ENCODE data around the gene SLC4A4.

The SLC4A4 gene

GRCh38 chr4:71338846-71339593, at the start of gene SLC4A4:
Gene SLC4A4 (plus strand): TSS chr4:71339020.
- Histone ChIP-seq H3K9ac (ENCODE audit: low read depth in 1 of 2, low read length in 2 of 2) (no peak within 1 kb of the TSS), H3K4me3 (ENCODE audit: low read depth in 1 of 2, low read length in 2 of 2) (no peak within 1 kb of the TSS), H3K27ac (ENCODE audit: low read depth, low read length) (peak within 1 kb of the TSS; percentile 50), H3K27me3 (ENCODE audit: control insufficient read depth in 1 of 2, insufficient read depth in 2 of 2, low read length in 2 of 2) (no peaks in the 10 kb centered on the region), H3K4me1 (ENCODE audit: control insufficient read depth in 1 of 2, insufficient read depth in 2 of 2, low read length in 2 of 2) (peaks cover 4 to 6% of the 10 kb centered on the region in 2 donors), H3K9me3 (ENCODE audit: control insufficient read depth in 1 of 2, low read length in 2 of 2) (no peaks in the 10 kb centered on the region), H3K36me3 (ENCODE audit: control insufficient read depth in 1 of 2, insufficient read depth in 2 of 2, low read length in 2 of 2) (peaks cover 0 to 7% of the 10 kb centered on the region in 2 donors)

DNA sequence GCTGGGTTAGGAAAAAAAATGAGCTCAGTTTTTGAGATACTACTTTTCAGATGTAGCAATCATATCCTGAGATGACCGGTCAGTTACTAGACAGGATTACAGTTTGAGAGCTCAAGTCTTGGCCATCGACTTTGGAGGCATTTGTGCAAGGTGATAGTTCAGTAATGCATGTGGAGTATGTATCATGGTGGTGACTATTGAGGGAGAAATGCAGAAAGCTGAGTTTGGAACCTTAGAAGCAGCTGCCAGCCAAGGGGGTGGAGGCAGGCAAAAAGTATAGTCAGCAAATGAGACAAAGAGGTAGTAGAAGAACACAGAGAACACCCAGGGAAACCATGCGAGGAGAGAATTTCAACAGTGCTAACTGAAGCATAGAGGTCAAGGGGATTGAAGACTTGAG, 48.7 kb upstream of the SLC4A4 start:
- Histone ChIP-seq H3K4me3 (ENCODE audit: low read depth in 1 of 2, low read length in 2 of 2) (no peak overlapping the region), H3K36me3 (ENCODE audit: control insufficient read depth in 1 of 2, insufficient read depth in 2 of 2, low read length in 2 of 2) (no peaks in the 10 kb centered on the region), H3K9ac (ENCODE audit: low read depth in 1 of 2, low read length in 2 of 2) (no peak overlapping the region), H3K27ac (ENCODE audit: low read depth, low read length) (no peak overlapping the region), H3K9me3 (ENCODE audit: control insufficient read depth in 1 of 2, low read length in 2 of 2) (no peaks in the 10 kb centered on the region), H3K4me1 (ENCODE audit: control insufficient read depth in 1 of 2, insufficient read depth in 2 of 2, low read length in 2 of 2) (peaks cover 6 to 24% of the 10 kb centered on the region in 2 donors), H3K27me3 (ENCODE audit: control insufficient read depth in 1 of 2, insufficient read depth in 2 of 2, low read length in 2 of 2) (no peaks in the 10 kb centered on the region)

GRCh38 chr4:71290476-71290875, 48.3 kb upstream of the SLC4A4 start:
- Histone ChIP-seq H3K9ac (ENCODE audit: low read depth in 1 of 2, low read length in 2 of 2) (no peak overlapping the region), H3K27me3 (ENCODE audit: control insufficient read depth in 1 of 2, insufficient read depth in 2 of 2, low read length in 2 of 2) (no peaks in the 10 kb centered on the region), H3K4me3 (ENCODE audit: low read depth in 1 of 2, low read length in 2 of 2) (no peak overlapping the region), H3K27ac (ENCODE audit: low read depth, low read length) (no peak overlapping the region), H3K36me3 (ENCODE audit: control insufficient read depth in 1 of 2, insufficient read depth in 2 of 2, low read length in 2 of 2) (no peaks in the 10 kb centered on the region), H3K4me1 (ENCODE audit: control insufficient read depth in 1 of 2, insufficient read depth in 2 of 2, low read length in 2 of 2) (peaks cover 6 to 24% of the 10 kb centered on the region in 2 donors), H3K9me3 (ENCODE audit: control insufficient read depth in 1 of 2, low read length in 2 of 2) (no peaks in the 10 kb centered on the region)

DNA sequence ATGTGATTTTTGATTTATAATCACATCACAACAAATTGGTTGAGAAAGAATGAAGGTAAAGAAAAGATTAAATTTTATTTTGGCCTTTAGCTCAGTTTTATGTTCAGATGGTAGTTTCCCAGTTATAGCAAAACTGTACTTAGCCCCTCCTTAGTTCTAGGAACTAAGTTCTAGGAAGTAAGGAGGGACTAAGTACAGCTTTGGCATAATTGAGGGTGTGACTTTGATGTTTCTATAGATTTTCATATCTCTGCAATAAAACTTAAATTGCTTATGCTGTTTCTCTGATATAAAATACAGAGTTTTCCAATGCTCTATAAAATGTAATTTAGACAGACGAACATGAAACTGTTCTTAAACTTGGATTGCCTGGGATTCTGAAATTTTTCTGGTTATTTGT, 46.6 kb upstream of the SLC4A4 start:
- Histone ChIP-seq H3K4me1 (ENCODE audit: control insufficient read depth in 1 of 2, insufficient read depth in 2 of 2, low read length in 2 of 2) (peaks cover 8 to 35% of the 10 kb centered on the region in 2 donors), H3K4me3 (ENCODE audit: low read depth in 1 of 2, low read length in 2 of 2) (no peak overlapping the region), H3K36me3 (ENCODE audit: control insufficient read depth in 1 of 2, insufficient read depth in 2 of 2, low read length in 2 of 2) (no peaks in the 10 kb centered on the region), H3K27me3 (ENCODE audit: control insufficient read depth in 1 of 2, insufficient read depth in 2 of 2, low read length in 2 of 2) (no peaks in the 10 kb centered on the region), H3K9me3 (ENCODE audit: control insufficient read depth in 1 of 2, low read length in 2 of 2) (no peaks in the 10 kb centered on the region), H3K27ac (ENCODE audit: low read depth, low read length) (no peak overlapping the region), H3K9ac (ENCODE audit: low read depth in 1 of 2, low read length in 2 of 2) (no peak overlapping the region)

DNA sequence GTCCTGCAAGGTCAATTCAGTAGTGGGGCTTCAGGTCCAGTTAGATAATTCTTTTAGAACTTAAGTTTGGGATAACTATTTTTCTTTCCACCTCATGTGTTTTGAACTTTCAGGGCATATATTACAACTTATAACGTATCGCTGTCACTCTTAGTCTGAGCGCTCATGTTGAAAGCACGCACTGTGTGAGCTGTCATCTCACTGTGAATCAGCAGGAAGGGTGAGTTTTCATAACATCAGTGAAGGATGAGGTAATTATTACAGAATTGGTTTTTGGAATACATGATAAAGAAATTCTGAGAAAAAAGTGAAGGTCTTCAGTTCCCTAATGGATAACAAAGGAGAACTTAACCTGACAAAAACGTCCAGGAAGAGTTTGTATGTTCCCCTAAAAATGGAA, 45.1 kb upstream of the SLC4A4 start:
- no peaks in the 10 kb centered on the region for H3K9me3 ChIP-seq (ENCODE audit: control insufficient read depth in 1 of 2, low read length in 2 of 2)
- no peak overlapping the region for H3K27ac ChIP-seq (ENCODE audit: low read depth, low read length)
- no peak overlapping the region for H3K4me3 ChIP-seq (ENCODE audit: low read depth in 1 of 2, low read length in 2 of 2)
- H3K9ac ChIP-seq (ENCODE audit: low read depth in 1 of 2, low read length in 2 of 2) = no peak overlapping the region
- no peaks in the 10 kb centered on the region for H3K27me3 ChIP-seq (ENCODE audit: control insufficient read depth in 1 of 2, insufficient read depth in 2 of 2, low read length in 2 of 2)
- H3K4me1 ChIP-seq (ENCODE audit: control insufficient read depth in 1 of 2, insufficient read depth in 2 of 2, low read length in 2 of 2) = peaks cover 9 to 28% of the 10 kb centered on the region in 2 donors
- H3K36me3 ChIP-seq (ENCODE audit: control insufficient read depth in 1 of 2, insufficient read depth in 2 of 2, low read length in 2 of 2) = no peaks in the 10 kb centered on the region

GRCh38 chr4:71294301-71294700, 44.5 kb upstream of the SLC4A4 start:
- Histone ChIP-seq H3K27ac (ENCODE audit: low read depth, low read length) (no peak overlapping the region), H3K4me1 (ENCODE audit: control insufficient read depth in 1 of 2, insufficient read depth in 2 of 2, low read length in 2 of 2) (peaks cover 8 to 22% of the 10 kb centered on the region in 2 donors), H3K27me3 (ENCODE audit: control insufficient read depth in 1 of 2, insufficient read depth in 2 of 2, low read length in 2 of 2) (no peaks in the 10 kb centered on the region), H3K9ac (ENCODE audit: low read depth in 1 of 2, low read length in 2 of 2) (no peak overlapping the region), H3K9me3 (ENCODE audit: control insufficient read depth in 1 of 2, low read length in 2 of 2) (no peaks in the 10 kb centered on the region), H3K36me3 (ENCODE audit: control insufficient read depth in 1 of 2, insufficient read depth in 2 of 2, low read length in 2 of 2) (no peaks in the 10 kb centered on the region), H3K4me3 (ENCODE audit: low read depth in 1 of 2, low read length in 2 of 2) (no peak overlapping the region)

DNA sequence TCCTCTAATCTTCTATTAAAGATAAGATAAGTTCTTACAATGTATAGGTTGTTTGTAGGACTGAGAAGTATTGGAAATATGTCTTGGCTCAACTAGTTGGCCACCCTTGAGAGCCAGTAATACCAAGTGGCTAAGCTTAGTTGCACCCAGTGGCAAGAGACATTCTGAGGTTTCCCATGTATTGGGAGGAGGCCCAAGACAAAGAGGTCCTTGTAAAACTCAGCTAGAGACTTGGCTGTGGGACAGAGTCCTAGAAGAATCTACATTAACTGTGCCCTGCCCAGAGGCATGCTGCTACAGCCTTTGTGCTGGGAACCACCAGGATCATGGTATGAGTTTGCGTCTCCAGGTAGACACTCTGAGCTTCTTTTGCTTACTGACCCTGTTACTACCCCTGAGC, 41.9 kb upstream of the SLC4A4 start:
- no peaks in the 10 kb centered on the region for H3K27me3 ChIP-seq (ENCODE audit: control insufficient read depth in 1 of 2, insufficient read depth in 2 of 2, low read length in 2 of 2)
- H3K27ac ChIP-seq (ENCODE audit: low read depth, low read length) = no peak overlapping the region
- H3K9ac ChIP-seq (ENCODE audit: low read depth in 1 of 2, low read length in 2 of 2) = no peak overlapping the region
- H3K36me3 ChIP-seq (ENCODE audit: control insufficient read depth in 1 of 2, insufficient read depth in 2 of 2, low read length in 2 of 2) = no peaks in the 10 kb centered on the region
- H3K9me3 ChIP-seq (ENCODE audit: control insufficient read depth in 1 of 2, low read length in 2 of 2) = no peaks in the 10 kb centered on the region
- no peak overlapping the region for H3K4me3 ChIP-seq (ENCODE audit: low read depth in 1 of 2, low read length in 2 of 2)
- H3K4me1 ChIP-seq (ENCODE audit: control insufficient read depth in 1 of 2, insufficient read depth in 2 of 2, low read length in 2 of 2) = peaks cover 14 to 28% of the 10 kb centered on the region in 2 donors

DNA sequence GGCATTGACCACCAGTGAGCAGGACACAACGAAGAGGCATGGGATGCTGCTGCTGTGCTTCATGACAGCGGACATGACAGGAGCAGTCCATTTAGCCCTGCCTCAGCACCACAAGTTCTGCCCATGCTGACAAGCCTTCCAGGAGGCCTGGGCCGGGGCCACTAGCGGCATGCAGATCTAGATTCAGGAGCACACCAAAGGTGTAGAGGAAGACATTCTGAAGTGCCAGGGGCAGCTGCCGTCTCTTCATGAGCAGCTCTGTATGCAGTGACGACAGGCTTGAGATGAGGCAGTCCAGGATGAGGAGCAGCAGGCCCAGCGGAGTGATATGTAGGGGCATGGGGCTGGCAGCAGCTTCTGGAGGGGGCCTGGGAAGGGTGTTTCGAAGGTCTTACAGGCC, 38.5 kb upstream of the SLC4A4 start:
- H3K4me1 ChIP-seq (ENCODE audit: control insufficient read depth in 1 of 2, insufficient read depth in 2 of 2, low read length in 2 of 2) = peaks cover 20 to 51% of the 10 kb centered on the region in 2 donors
- H3K36me3 ChIP-seq (ENCODE audit: control insufficient read depth in 1 of 2, insufficient read depth in 2 of 2, low read length in 2 of 2) = no peaks in the 10 kb centered on the region
- H3K27ac ChIP-seq (ENCODE audit: low read depth, low read length) = no peak overlapping the region
- H3K4me3 ChIP-seq (ENCODE audit: low read depth in 1 of 2, low read length in 2 of 2) = no peak overlapping the region
- no peaks in the 10 kb centered on the region for H3K9me3 ChIP-seq (ENCODE audit: control insufficient read depth in 1 of 2, low read length in 2 of 2)
- no peak overlapping the region for H3K9ac ChIP-seq (ENCODE audit: low read depth in 1 of 2, low read length in 2 of 2)
- H3K27me3 ChIP-seq (ENCODE audit: control insufficient read depth in 1 of 2, insufficient read depth in 2 of 2, low read length in 2 of 2) = no peaks in the 10 kb centered on the region

DNA sequence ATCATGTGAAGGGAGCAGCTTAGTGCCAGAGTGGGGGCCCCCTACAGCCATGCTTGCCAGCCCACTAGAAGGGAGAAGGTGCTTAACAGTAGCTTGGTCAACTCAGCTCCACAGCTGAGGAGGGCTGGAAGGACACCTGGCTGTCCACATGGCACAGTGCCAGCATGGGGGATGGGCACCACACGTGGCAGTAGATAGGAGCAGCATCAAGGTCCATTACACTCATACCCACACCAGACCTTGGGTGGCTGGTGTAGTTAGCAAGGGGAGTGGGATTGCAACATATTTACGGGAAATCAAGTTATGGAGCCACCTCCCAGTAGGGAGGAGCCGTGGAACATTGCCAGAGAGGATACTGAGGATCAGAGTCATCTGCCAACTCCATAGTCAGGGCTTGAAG, 37.9 kb upstream of the SLC4A4 start:
- Histone ChIP-seq H3K27ac (ENCODE audit: low read depth, low read length) (no peak overlapping the region), H3K27me3 (ENCODE audit: control insufficient read depth in 1 of 2, insufficient read depth in 2 of 2, low read length in 2 of 2) (no peaks in the 10 kb centered on the region), H3K9ac (ENCODE audit: low read depth in 1 of 2, low read length in 2 of 2) (no peak overlapping the region), H3K9me3 (ENCODE audit: control insufficient read depth in 1 of 2, low read length in 2 of 2) (no peaks in the 10 kb centered on the region), H3K36me3 (ENCODE audit: control insufficient read depth in 1 of 2, insufficient read depth in 2 of 2, low read length in 2 of 2) (no peaks in the 10 kb centered on the region), H3K4me1 (ENCODE audit: control insufficient read depth in 1 of 2, insufficient read depth in 2 of 2, low read length in 2 of 2) (peaks cover 26 to 57% of the 10 kb centered on the region in 2 donors), H3K4me3 (ENCODE audit: low read depth in 1 of 2, low read length in 2 of 2) (no peak overlapping the region)

- Histone ChIP-seq H3K9me3 (ENCODE audit: control insufficient read depth in 1 of 2, low read length in 2 of 2) (no peaks in the 10 kb centered on the region), H3K4me3 (ENCODE audit: low read depth in 1 of 2, low read length in 2 of 2) (no peak overlapping the region), H3K9ac (ENCODE audit: low read depth in 1 of 2, low read length in 2 of 2) (no peak overlapping the region), H3K27me3 (ENCODE audit: control insufficient read depth in 1 of 2, insufficient read depth in 2 of 2, low read length in 2 of 2) (no peaks in the 10 kb centered on the region), H3K36me3 (ENCODE audit: control insufficient read depth in 1 of 2, insufficient read depth in 2 of 2, low read length in 2 of 2) (no peaks in the 10 kb centered on the region), H3K27ac (ENCODE audit: low read depth, low read length) (no peak overlapping the region), H3K4me1 (ENCODE audit: control insufficient read depth in 1 of 2, insufficient read depth in 2 of 2, low read length in 2 of 2) (peaks cover 43 to 65% of the 10 kb centered on the region in 2 donors)
Observed at GRCh38 chr4:71303287-71303686, 35.5 kb upstream of the SLC4A4 start.
